B cell (primary cell): ENCODE data around the gene RNASEH1. TPM values are rescaled to one million over a fixed set of nuclear protein-coding genes. Genes with fewer than 3 reads are reported as not detected.

Source experiments
- ATAC-seq: fragments of 200-7000 bp; cut with Tn5 transposase; one replicate; pipeline ENCODE4 v1.10.0; 2021; ENCODE audit warnings: low read depth, mild to moderate bottlenecking, moderate number of reproducible peaks, moderate library complexity
- CTCF ChIA-PET: fragments of 350-600 bp; sonication (Branson Sonifier 250); formaldehyde crosslinking; loops from one replicate; lab custom pipeline; 2021; ENCODE audit warnings: antibody characterized with exemption, inconsistent platforms; lab: Charles Lee
- POLR2A ChIA-PET: fragments of 350-600 bp; sonication (Branson Sonifier 250); formaldehyde crosslinking; loops from one replicate; lab custom pipeline; 2021; ENCODE audit warnings: antibody characterized with exemption; lab: Charles Lee
- DNase-seq: peaks from one replicate; pipeline ENCODE4 v3.0.0; 2013
- H2AFZ ChIP-seq: 2 replicates; pipeline ENCODE4 v1.6.1; 2012; ENCODE audit warnings: mild to moderate bottlenecking, low read depth, low read length; ENCODE audit not compliant: insufficient read depth, poor library complexity, severe bottlenecking
- H3K27ac ChIP-seq, 2 donors: 1 replicate in 1 of 2; 2 replicates in 1 of 2; pipeline ENCODE4 v1.5.1; 2012 to 2013; ENCODE audit warnings: low read length in 2 of 2, mild to moderate bottlenecking in 2 of 2, moderate library complexity in 1 of 2
- H3K27me3 ChIP-seq, 4 experiments: fragments of 200-600 bp in 1 of 4; sonication (generic) in 1 of 4; replicated peaks in 1 of 4; 1 replicate in 2 of 4; 2 replicates in 2 of 4; pipeline versions ENCODE4 v1.6.1 to v1.7.0; 2013 to 2016; ENCODE audit warnings: low read length in 3 of 4, mild to moderate bottlenecking in 2 of 4, mixed read lengths in 1 of 4, moderate library complexity in 1 of 4; ENCODE audit not compliant: insufficient read depth in 4 of 4, control insufficient read depth in 3 of 4; ENCODE audit errors: control extremely low read depth in 1 of 4
- H3K36me3 ChIP-seq, 2 experiments: replicated peaks in 1 of 2; 1 replicate in 1 of 2; 2 replicates in 1 of 2; pipeline versions ENCODE4 v1.6.1 to v1.7.1; 2013; ENCODE audit warnings: low read length in 1 of 2; ENCODE audit not compliant: insufficient read depth in 2 of 2, control insufficient read depth in 1 of 2; ENCODE audit errors: control extremely low read depth in 1 of 2, extremely low read depth in 1 of 2
- H3K4me1 ChIP-seq, 2 donors: fragments of 200-600 bp in 1 of 2; sonication (generic) in 1 of 2; 1 replicate in 1 of 2; 2 replicates in 1 of 2; pipeline versions ENCODE4 v1.5.1 to v1.6.1; 2013 to 2017; ENCODE audit warnings: low read length in 2 of 2; ENCODE audit not compliant: control insufficient read depth in 2 of 2, insufficient read depth in 2 of 2
- H3K4me2 ChIP-seq: replicated peaks from 2 replicates; pipeline ENCODE3; 2012; ENCODE audit warnings: mild to moderate bottlenecking, low read depth, low read length; ENCODE audit not compliant: poor library complexity, severe bottlenecking
- H3K4me3 ChIP-seq, 5 experiments: fragments of 200-600 bp in 1 of 5; sonication (generic) in 1 of 5; 1 replicate in 3 of 5; 2 replicates in 2 of 5; pipeline versions ENCODE4 v1.5.1 to v1.7.0; 2011 to 2016; ENCODE audit warnings: low read length in 4 of 5, mild to moderate bottlenecking in 4 of 5, low read depth in 2 of 5, control low read depth in 1 of 5, moderate library complexity in 1 of 5; ENCODE audit not compliant: insufficient read depth in 1 of 5; ENCODE audit errors: control extremely low read depth in 1 of 5, extremely low read depth in 1 of 5
- H3K79me2 ChIP-seq: fragments of 200-600 bp; sonication (generic); one replicate; pipeline ENCODE4 v1.6.0; 2016; ENCODE audit warnings: low read length; ENCODE audit not compliant: control insufficient read depth, insufficient read depth
- H3K9ac ChIP-seq: fragments of 200-600 bp; sonication (generic); 2 replicates; pipeline ENCODE4 v1.6.1; 2017; ENCODE audit warnings: mild to moderate bottlenecking, low read length, moderate library complexity
- H3K9me3 ChIP-seq, 3 donors: one replicate each; pipeline versions ENCODE4 v1.6.1 to v1.7.1; 2013; ENCODE audit warnings: low read length in 2 of 3; ENCODE audit not compliant: control insufficient read depth in 2 of 3, insufficient read depth in 1 of 3; ENCODE audit errors: control extremely low read depth in 1 of 3
- H4K20me1 ChIP-seq: 2 replicates; pipeline ENCODE4 v1.6.0; 2012; ENCODE audit warnings: mild to moderate bottlenecking, low read length; ENCODE audit not compliant: insufficient read depth, control insufficient read depth, poor library complexity, severe bottlenecking
- H3K27ac Mint-ChIP-seq: one replicate; pipeline ENCODE4 v1.8.0; 2021; ENCODE audit warnings: mixed read lengths
- H3K27me3 Mint-ChIP-seq: one replicate; pipeline ENCODE4 v1.8.0; 2021; ENCODE audit warnings: mixed read lengths
- H3K4me1 Mint-ChIP-seq: one replicate; pipeline ENCODE4 v1.8.0; 2021; ENCODE audit warnings: mixed read lengths
- H3K4me3 Mint-ChIP-seq: one replicate; pipeline ENCODE4 v1.8.0; 2021; ENCODE audit warnings: mixed read lengths
- H3K9me3 Mint-ChIP-seq: one replicate; pipeline ENCODE4 v1.8.0; 2022; ENCODE audit warnings: mixed read lengths; ENCODE audit not compliant: insufficient read depth
- CTCF ChIP-seq: fragments of 200-600 bp; IDR thresholded peaks from one replicate; pipeline ENCODE4 v1.8.0; 2022; ENCODE audit warnings: antibody characterized with exemption, mild to moderate bottlenecking
- EZH2 ChIP-seq: IDR thresholded peaks from 2 replicates; pipeline ENCODE4 v1.6.1; 2012; ENCODE audit warnings: borderline replicate concordance, low read depth, mild to moderate bottlenecking, moderate library complexity, low read length; ENCODE audit not compliant: insufficient read depth, poor library complexity, severe bottlenecking
- WGBS: methylation state at CpG from one replicate; pipeline ENCODE4 v1.1.5; 2013; ENCODE audit warnings: missing lambda C conversion rate; ENCODE audit not compliant: insufficient coverage; 5-methylcytosine and 5-hydroxymethylcytosine counted together
- intact Hi-C: fragments of 100-400 bp; cut with micrococcal nuclease; formaldehyde crosslinking; loops from one replicate; pipeline ENCODE4 v1.10.0; 2022
- polyA plus RNA-seq: library from polyadenylated mRNA; depleted of rRNA; stranded (reverse); fragments of >200 nt; gene quantifications from 2 replicates; pipeline ENCODE4 v1.2.3, GENCODE V29; 2012
- total RNA-seq, 2 donors: library from RNA; stranded (reverse); fragments of 120-200 nt in 1 of 2; gene quantifications; 1 replicate in 1 of 2; 2 replicates in 1 of 2; pipeline versions ENCODE4 v1.2.3 to v1.2.4, GENCODE V29; 2013 to 2022

Gene RNASEH1
- total and polyA plus RNA-seq, 2 donors (not counting 1 experiment from before 2014, with no cell fraction given), result 7.2 to 25.1 TPM

GRCh38 chr2:3566806-3567205 is 8.7 kb upstream of the RNASEH1 start:
- DNase-seq (no peak), ATAC-seq (no peak)
- Histone ChIP-seq H3K4me2 (no peak overlapping the region), H3K27me3 (no peaks in the 10 kb centered on the region), H3K9ac (no peak overlapping the region), H3K27ac (no peak overlapping the region), H3K36me3 (no peaks in the 10 kb centered on the region), H4K20me1 (no peaks in the 10 kb centered on the region), H3K79me2 (no peaks in the 10 kb centered on the region), H2AFZ (no peak overlapping the region), H3K4me3 (no peak overlapping the region), H3K4me1 (peaks cover 29 to 32% of the 10 kb centered on the region in 2 donors), H3K9me3 (peaks cover 0 to 4% (median 0%) of the 10 kb centered on the region in 3 donors)
- intact Hi-C loops, result no loop called here
- ChIA-PET CTCF (no interaction called here), POLR2A (no interaction called here)
- H3K4me3 Mint-ChIP-seq, result no peak overlapping the region
- peak overlapping the region; percentile 63 for H3K27ac Mint-ChIP-seq
- WGBS, result 88% methylated on average over 7 of the region's 9 CpGs
- peaks cover 29% of the 10 kb centered on the region for H3K4me1 Mint-ChIP-seq
- H3K27me3 Mint-ChIP-seq, result no peaks in the 10 kb centered on the region
- no peaks in the 10 kb centered on the region for H3K9me3 Mint-ChIP-seq
- no peak for TF ChIP-seq CTCF
- TF ChIP-seq EZH2, result no peak

GRCh38 chr2:3565117-3565516 is 7.0 kb upstream of the RNASEH1 start:
- Histone ChIP-seq H3K9me3 (peaks cover 0 to 4% (median 0%) of the 10 kb centered on the region in 3 donors), H3K27ac (no peak overlapping the region), H3K27me3 (no peaks in the 10 kb centered on the region), H3K4me1 (peaks cover 29 to 34% of the 10 kb centered on the region in 2 donors), H2AFZ (no peak overlapping the region), H3K4me2 (peak overlapping the region; percentile 59), H3K9ac (no peak overlapping the region), H3K79me2 (no peaks in the 10 kb centered on the region), H3K36me3 (peaks cover 0 to 3% of the 10 kb centered on the region in 2 experiments), H3K4me3 (no peak overlapping the region), H4K20me1 (no peaks in the 10 kb centered on the region)
- no peaks in the 10 kb centered on the region for H3K9me3 Mint-ChIP-seq
- TF ChIP-seq CTCF (no peak), EZH2 (no peak)
- ChIA-PET POLR2A (no interaction called here), CTCF (interaction anchor here (1.8 kb wide), 1 partner anchor 9 kb away, joined by 16 read pairs; the partner anchor contains the start of gene RPS7)
- peaks cover 35% of the 10 kb centered on the region for H3K4me1 Mint-ChIP-seq
- H3K27me3 Mint-ChIP-seq, result no peaks in the 10 kb centered on the region
- DNase-seq (no peak), ATAC-seq (no peak)
- H3K27ac Mint-ChIP-seq, result peak overlapping the region; percentile 92
- 100% methylated on average over 2 of the region's 6 CpGs for WGBS
- no peak overlapping the region for H3K4me3 Mint-ChIP-seq
- intact Hi-C loops, result no loop called here
